ENCODE data around the gene TTC7B.

DNA sequence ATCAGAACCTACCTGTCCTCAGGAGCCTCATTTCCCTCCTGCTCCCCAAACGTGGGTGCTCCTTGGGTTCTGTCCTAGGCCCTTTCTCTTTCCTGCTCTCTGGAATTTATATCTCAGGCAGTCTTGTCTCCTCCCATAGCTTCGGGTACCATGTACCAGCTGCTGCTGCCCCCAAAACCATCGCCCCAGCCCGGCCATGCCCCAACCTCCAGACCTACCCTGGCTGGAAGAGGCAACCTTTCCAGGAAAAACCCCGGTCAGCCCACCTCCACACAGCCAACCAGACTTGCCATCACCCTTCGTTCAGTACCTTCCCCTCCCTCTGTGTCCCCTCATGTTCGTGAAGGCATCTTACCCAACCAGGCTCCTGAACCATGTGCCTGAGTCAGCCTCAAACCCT, 254.3 kb downstream of the TTC7B start:
- TF ChIP-seq, protein P1, sequence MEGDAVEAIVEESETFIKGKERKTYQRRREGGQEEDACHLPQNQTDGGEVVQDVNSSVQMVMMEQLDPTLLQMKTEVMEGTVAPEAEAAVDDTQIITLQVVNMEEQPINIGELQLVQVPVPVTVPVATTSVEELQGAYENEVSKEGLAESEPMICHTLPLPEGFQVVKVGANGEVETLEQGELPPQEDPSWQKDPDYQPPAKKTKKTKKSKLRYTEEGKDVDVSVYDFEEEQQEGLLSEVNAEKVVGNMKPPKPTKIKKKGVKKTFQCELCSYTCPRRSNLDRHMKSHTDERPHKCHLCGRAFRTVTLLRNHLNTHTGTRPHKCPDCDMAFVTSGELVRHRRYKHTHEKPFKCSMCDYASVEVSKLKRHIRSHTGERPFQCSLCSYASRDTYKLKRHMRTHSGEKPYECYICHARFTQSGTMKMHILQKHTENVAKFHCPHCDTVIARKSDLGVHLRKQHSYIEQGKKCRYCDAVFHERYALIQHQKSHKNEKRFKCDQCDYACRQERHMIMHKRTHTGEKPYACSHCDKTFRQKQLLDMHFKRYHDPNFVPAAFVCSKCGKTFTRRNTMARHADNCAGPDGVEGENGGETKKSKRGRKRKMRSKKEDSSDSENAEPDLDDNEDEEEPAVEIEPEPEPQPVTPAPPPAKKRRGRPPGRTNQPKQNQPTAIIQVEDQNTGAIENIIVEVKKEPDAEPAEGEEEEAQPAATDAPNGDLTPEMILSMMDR (IDR thresholded peaks at IDR 0.05; ENCODE audit: low read length) = no peak
- no peak for TF ChIP-seq EZH2 (IDR thresholded peaks at IDR 0.05; ENCODE audit: borderline replicate concordance, low read length)
